PFSK-1 (cell line): Measurements from ENCODE around the gene PACS2.

Experiments used
- FOXP2 ChIP-seq: optimal IDR thresholded peaks from 2 replicates; pipeline ENCODE3; 2011; ENCODE audit warnings: borderline replicate concordance, control low read depth, inconsistent platforms; ENCODE audit not compliant: insufficient read depth; ENCODE audit errors: extremely low read length, extremely low read depth
- POLR2AphosphoS5 ChIP-seq: IDR thresholded peaks from 2 replicates; pipeline ENCODE4 v1.6.1; 2012; ENCODE audit warnings: low read depth, mild to moderate bottlenecking, control low read depth, low read length, moderate library complexity
- SIN3A ChIP-seq: IDR thresholded peaks from 2 replicates; pipeline ENCODE4 v1.6.1; 2012; ENCODE audit warnings: mild to moderate bottlenecking, low read length, moderate library complexity, borderline replicate concordance; ENCODE audit not compliant: insufficient read depth
- TAF1 ChIP-seq: IDR thresholded peaks from 2 replicates; pipeline ENCODE4 v1.6.1; 2012; ENCODE audit warnings: low read length, control low read depth, borderline replicate concordance; ENCODE audit not compliant: insufficient read depth
- TF ChIP-seq, protein P1 (sequence below), 2 experiments: IDR thresholded peaks; 2 replicates each; pipeline versions ENCODE4 v1.6.1 to v1.8.0; 2011 to 2012; ENCODE audit warnings: low read depth in 2 of 2, low read length in 2 of 2, control low read depth in 1 of 2, inconsistent platforms in 1 of 2, mild to moderate bottlenecking in 1 of 2, moderate library complexity in 1 of 2; ENCODE audit not compliant: insufficient read depth in 1 of 2

Gene PACS2

GRCh38 chr14:105343194-105343593 lies 28.6 kb downstream of the PACS2 start:
- TF ChIP-seq TAF1 (no peak), POLR2AphosphoS5 (no peak), FOXP2 (no peak), SIN3A (no peak)
- TF ChIP-seq, protein P1, sequence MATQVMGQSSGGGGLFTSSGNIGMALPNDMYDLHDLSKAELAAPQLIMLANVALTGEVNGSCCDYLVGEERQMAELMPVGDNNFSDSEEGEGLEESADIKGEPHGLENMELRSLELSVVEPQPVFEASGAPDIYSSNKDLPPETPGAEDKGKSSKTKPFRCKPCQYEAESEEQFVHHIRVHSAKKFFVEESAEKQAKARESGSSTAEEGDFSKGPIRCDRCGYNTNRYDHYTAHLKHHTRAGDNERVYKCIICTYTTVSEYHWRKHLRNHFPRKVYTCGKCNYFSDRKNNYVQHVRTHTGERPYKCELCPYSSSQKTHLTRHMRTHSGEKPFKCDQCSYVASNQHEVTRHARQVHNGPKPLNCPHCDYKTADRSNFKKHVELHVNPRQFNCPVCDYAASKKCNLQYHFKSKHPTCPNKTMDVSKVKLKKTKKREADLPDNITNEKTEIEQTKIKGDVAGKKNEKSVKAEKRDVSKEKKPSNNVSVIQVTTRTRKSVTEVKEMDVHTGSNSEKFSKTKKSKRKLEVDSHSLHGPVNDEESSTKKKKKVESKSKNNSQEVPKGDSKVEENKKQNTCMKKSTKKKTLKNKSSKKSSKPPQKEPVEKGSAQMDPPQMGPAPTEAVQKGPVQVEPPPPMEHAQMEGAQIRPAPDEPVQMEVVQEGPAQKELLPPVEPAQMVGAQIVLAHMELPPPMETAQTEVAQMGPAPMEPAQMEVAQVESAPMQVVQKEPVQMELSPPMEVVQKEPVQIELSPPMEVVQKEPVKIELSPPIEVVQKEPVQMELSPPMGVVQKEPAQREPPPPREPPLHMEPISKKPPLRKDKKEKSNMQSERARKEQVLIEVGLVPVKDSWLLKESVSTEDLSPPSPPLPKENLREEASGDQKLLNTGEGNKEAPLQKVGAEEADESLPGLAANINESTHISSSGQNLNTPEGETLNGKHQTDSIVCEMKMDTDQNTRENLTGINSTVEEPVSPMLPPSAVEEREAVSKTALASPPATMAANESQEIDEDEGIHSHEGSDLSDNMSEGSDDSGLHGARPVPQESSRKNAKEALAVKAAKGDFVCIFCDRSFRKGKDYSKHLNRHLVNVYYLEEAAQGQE (IDR thresholded peaks at IDR 0.05; ENCODE audit: insufficient read depth in 1 of 2, low read depth in 2 of 2, low read length in 2 of 2), result no peak

DNA sequence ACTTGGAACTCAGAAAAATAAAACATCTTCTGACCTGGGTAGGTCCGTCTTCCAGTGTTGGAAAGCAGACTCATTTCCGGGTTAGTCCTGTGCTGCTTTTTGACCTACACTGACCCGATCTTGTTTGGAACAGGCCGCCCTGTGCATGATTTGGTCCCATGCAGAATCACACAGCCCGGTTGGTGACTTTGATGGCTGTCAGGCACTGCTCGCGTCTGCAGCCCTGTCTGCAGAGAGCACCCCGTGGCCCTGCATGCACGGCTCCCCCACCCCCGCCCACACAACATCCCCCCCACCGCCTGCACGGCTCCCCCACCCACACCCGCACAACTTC lies 31.6 kb downstream of the PACS2 start:
- TF ChIP-seq FOXP2, result no peak
- TF ChIP-seq, protein P1 (IDR thresholded peaks at IDR 0.05; ENCODE audit: insufficient read depth in 1 of 2, low read depth in 2 of 2, low read length in 2 of 2), result no peak
- no peak for TF ChIP-seq TAF1
- TF ChIP-seq SIN3A, result no peak
- TF ChIP-seq POLR2AphosphoS5, result no peak

DNA sequence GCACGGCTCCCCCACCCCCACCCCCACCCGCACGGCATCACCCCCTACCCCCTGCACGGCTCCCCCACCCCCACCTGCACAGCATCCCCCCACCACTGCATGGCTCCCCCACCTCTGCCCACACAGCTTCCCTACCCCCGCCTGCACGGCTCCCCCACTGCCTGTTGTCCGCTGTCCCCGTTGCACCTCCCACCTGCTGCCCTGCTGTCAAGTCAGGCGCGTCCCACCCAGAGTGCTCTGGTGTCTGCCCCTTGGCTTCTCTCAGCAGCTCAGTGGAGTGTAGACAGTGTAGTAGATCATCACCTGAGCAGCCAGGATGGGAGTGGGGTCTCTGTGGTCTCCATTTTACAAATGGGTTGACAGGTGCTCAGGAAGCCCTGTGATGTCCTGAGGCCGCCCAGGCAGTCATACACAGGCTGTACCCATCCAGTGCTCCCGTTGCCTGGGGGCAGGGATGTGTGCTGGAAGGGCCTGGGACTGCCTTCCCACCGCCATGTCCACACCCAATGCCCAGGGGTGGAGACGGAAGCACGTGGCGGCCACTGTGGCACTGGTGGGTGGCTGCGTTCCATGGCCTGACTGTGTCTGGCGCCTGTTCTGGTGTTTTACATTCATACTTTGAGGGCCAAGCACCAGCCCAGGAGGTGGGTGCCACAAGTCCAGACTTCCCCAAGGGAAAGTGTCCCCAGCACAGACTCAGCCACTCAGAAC lies 32.5 kb downstream of the PACS2 start:
- TF ChIP-seq, protein P1 (IDR thresholded peaks at IDR 0.05; ENCODE audit: insufficient read depth in 1 of 2, low read depth in 2 of 2, low read length in 2 of 2), result no peak
- TF ChIP-seq FOXP2 (no peak), SIN3A (no peak), POLR2AphosphoS5 (no peak), TAF1 (no peak)

DNA sequence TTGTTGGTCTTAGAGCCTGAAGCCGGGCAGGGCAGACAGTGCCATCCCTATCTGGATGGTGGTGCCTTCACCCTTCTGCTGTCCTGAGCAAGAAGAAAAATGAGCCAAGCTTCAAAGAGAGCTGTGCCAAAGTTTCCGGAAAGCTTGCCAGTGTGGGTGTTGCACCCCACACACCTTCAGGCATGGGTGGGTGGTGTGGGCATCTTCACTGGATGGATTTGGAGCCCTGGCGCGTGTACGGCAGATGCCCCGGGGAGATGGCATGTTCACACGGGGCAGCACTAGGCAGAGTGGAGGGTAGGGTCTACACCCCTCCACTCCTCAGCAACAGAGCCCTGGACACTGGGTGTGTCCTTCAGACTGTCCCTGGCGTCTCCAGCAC lies 33.0 kb downstream of the PACS2 start:
- TF ChIP-seq SIN3A (no peak), POLR2AphosphoS5 (no peak), TAF1 (no peak), FOXP2 (no peak)
- TF ChIP-seq, protein P1 (IDR thresholded peaks at IDR 0.05; ENCODE audit: insufficient read depth in 1 of 2, low read depth in 2 of 2, low read length in 2 of 2), result no peak
